Spleen (tissue), 7 donors: ENCODE results near the gene FGFBP1.

Source experiments
- POLR2A ChIP-seq, 3 donors: fragments of 450-650 bp; IDR thresholded peaks; one replicate each; pipeline ENCODE4 v1.5.1; 2017; ENCODE audit warnings: antibody characterized with exemption in 3 of 3, mild to moderate bottlenecking in 1 of 3
- TF ChIP-seq, protein P1 (sequence below), 11 experiments: fragments of 200-600 bp in 7 of 11; fragments of 450-650 bp in 4 of 11; sonication (generic) in 4 of 11; IDR thresholded peaks in 8 of 11; conservative IDR thresholded peaks in 3 of 11; 1 replicate in 7 of 11; 2 replicates in 4 of 11; pipeline versions ENCODE4 v1.4.0 to v1.8.0; 2016 to 2021; ENCODE audit warnings: antibody characterized with exemption in 11 of 11, inconsistent platforms in 4 of 11, mild to moderate bottlenecking in 1 of 11
- donor health status: DM: no; HTN: no; CAD: no; lungs with moderate emphysema.
- donor health status: DM: no; HTN: no; CAD: no.
- donor health status: DM: no; HTN: no; CAD: no.

DNA sequence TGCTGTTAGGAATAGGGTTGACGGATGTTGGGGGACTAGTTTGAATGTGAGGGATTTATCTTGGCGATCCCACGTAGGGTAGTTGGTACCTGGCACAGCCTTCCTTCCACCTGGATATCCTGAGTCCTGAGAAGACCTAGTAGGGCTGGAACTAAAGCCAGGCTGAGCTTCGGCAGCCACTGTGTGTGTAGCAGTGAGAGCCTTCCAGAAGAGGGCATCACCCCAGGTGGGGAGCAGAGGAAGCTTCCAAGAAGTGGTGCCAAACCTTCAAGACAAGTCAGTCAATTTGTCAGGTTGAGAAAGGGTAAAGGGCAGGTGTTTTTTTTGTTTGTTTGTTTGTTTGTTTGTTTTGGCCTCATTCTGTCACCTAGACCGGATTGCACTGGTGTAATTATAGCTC is 25.6 kb upstream of the FGFBP1 start:
- TF ChIP-seq, protein P1, sequence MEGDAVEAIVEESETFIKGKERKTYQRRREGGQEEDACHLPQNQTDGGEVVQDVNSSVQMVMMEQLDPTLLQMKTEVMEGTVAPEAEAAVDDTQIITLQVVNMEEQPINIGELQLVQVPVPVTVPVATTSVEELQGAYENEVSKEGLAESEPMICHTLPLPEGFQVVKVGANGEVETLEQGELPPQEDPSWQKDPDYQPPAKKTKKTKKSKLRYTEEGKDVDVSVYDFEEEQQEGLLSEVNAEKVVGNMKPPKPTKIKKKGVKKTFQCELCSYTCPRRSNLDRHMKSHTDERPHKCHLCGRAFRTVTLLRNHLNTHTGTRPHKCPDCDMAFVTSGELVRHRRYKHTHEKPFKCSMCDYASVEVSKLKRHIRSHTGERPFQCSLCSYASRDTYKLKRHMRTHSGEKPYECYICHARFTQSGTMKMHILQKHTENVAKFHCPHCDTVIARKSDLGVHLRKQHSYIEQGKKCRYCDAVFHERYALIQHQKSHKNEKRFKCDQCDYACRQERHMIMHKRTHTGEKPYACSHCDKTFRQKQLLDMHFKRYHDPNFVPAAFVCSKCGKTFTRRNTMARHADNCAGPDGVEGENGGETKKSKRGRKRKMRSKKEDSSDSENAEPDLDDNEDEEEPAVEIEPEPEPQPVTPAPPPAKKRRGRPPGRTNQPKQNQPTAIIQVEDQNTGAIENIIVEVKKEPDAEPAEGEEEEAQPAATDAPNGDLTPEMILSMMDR (IDR thresholded peaks at IDR 0.05 in 8 of 11, conservative IDR thresholded peaks at IDR 0.05 in 3 of 11), result no peak
- TF ChIP-seq POLR2A (IDR thresholded peaks at IDR 0.05), result no peak
